NCI-H1092 (cell line): ENCODE results near the gene SCUBE2.
"Not testable (repeated sequence)": the region's sequence is repeated elsewhere in the genome, so short reads cannot be mapped to it uniquely, and the experiment has no call there.

ENCODE experiments used
- DNase-seq: peaks from one replicate; lab custom pipeline; 2025; lab: John Stamatoyannopoulos, UW

Gene SCUBE2

DNA sequence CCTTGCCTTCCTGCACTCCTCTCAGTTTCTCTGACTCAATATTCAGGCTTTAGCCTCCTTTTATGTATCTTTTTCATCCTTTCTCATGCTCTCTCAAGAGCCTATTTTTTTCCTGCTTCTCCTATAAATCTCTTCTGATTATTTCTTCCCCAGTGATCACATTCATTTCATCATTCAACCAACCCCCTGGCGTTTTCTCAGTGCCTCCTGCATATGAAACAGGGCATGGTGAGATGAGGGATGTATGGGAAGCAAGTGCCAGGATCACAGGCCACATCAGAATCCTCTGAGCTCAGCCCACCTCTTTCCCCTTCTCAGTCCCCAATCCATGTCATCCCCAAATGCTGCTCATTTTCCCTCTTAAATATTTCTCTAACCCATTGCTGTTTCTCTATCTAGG is 48.9 kb downstream of the SCUBE2 start:
- DNase-seq = no peak

DNA sequence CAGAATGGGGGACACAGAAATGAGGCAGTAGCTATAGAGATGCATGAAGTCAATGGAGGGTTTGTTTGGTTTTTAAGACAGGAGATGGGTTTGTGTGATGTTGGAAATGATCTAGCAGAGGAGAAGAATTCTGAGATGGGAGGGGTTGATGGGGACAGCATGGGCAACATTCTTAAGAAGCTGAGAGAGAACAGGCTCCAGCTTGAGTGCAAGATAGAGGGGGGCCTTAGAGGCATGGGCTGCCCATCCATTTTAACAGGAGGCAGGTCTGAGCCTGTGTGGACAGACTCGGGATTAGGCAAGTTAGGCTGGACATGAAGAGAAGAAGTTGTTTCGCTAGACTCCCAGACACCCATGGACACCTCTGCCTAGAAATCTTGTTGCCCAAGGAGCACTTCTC is 49.7 kb downstream of the SCUBE2 start:
- DNase-seq = no peak

- no peak for DNase-seq
These were observed 51.0 kb downstream of the SCUBE2 start for GRCh38 chr11:9040410-9040809.

DNA sequence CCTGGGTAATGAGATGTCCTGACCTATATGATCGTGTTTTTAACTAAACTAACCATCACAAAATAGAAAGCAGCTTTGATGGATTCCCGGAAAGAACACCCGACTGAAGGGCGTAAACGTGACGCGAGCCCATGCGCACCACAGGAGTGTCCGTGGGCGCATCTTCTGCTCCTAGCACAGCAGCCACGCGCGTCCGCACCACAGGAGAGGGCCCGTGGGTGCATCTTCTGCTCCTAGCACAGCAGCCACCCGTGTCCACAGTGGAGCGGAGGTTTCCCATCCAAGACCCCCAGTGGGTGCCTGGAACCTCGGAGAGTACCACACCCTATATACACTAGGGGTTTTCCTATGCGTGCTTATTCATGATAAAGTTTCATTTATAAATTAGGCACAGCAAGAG is 51.5 kb downstream of the SCUBE2 start:
- no peak for DNase-seq

DNA sequence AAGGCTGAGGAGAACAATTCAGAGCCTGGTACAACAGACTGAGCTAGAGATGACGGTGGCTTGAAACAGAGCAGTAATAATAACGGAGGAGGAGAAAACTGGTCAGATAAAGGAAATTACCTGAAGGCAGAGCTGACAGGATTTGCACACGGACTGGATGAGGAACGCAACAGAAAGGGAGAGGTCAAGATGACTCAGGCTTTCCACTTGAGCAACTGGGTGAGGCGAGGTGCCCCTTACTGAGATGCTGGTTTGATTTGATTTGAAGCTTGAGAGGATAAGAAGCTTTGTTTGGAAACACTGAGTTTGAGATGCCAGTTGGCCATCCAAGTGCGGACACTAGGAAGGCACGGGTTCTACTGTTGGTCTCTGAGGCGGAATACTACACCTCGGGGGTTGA is 52.2 kb downstream of the SCUBE2 start:
- no peak for DNase-seq

DNA sequence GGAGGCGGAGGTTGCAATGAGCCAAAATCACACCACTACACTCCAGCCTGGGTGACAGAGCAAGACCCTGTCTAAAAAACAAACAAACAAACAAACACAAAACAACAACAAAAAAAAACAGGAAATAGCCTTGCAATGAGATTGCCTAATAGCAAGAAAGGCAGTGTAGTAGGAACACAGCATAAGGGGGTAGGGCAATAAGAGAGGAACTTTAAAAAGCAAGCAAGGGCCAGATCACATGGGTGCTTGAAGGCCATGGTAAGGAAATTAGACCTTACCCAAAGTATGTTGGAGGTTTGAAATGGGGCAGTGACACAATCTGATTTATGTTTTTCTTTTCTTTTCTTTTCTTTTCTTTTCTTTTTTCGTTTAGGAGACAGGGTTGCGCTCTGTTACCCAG is 52.9 kb downstream of the SCUBE2 start:
- no peak for DNase-seq

- no peak for DNase-seq
These were observed 53.4 kb downstream of the SCUBE2 start for GRCh38 chr11:9037963-9038362.

GRCh38 chr11:9037046-9037780 is 54.2 kb downstream of the SCUBE2 start:
- no peak for DNase-seq

- DNase-seq = peak; percentile 9
These were observed 60.8 kb downstream of the SCUBE2 start for GRCh38 chr11:9030601-9031000.

DNA sequence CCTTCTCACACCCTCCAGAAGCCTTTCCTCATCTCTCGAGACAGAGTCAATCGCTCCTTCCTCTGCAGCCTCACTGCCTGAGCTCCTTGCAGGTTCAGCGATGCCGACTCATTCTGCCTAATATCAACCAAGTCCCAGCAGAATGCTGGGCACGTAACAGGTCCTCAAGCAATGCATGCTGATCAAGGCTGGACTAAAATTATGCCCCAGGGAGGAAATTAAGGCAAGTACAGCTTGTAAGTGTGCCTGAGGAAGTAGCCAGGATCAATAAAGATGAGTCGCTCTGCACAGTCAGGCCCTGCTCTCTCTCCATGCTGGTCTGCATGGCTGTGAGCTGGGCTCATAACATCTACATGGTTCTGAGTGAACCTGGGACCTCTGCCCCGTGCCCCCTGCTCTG is 62.0 kb downstream of the SCUBE2 start:
- DNase-seq = no peak

DNA sequence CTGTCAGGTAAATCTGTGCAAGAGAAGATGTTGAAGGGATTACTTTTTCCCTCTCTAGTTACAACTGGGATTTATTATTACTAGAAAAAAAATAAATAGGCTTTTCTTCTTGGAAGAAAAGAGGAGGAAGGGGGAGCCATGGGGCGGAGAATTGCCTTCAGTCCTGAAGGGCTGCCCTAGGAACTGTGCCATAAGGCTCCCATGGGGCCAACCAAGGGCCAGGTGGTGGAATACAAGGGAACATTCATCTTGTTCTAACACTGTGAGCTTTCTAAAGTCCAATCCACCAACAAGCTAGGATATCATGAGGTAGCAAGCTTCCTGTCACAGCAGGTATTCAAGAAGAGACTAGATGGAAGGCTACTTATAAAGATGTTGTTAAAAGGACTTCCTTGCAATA is 62.8 kb downstream of the SCUBE2 start:
- DNase-seq = no peak

DNA sequence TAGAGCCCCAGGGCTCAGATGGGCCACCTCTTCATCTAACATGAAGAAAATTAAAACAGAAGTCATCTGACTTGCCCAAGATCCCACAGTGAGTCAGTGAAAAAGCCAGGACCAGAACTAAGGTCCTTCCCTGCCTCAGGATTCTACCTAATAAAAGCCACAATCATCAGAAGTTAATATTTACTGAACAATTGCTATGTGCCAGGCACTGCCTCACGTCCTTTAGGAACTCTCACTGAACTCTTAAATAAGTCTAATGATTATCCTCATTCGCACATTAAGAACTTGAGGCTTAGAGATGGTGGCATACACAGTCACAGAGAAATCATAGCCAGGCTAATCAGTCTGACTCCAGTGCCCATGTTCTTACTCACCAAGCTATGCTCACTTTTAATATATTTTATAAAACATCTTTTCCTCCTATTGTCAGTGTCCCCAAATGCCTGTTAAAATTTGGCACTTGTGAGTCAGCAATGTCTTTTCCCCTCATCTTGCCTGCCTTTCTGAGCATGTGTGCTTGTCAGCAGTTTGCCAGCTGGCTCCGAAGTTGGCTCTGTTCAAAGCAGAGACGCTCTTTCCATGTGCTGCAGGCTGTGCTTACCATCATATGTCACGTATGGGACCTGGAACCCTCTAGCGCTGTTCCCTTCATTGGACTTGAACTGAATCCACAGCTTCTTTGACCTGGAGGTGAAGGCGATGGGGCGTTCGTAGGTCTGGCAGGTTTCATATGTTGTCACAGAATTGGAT is 66.1 kb downstream of the SCUBE2 start:
- DNase-seq = no peak

GRCh38 chr11:9022961-9023680 is 68.3 kb downstream of the SCUBE2 start:
- no peak for DNase-seq

- no peak for DNase-seq
These were observed 70.5 kb downstream of the SCUBE2 start for GRCh38 chr11:9020916-9021315.

GRCh38 chr11:9019861-9020260 is 71.5 kb downstream of the SCUBE2 start:
- DNase-seq = no peak

DNA sequence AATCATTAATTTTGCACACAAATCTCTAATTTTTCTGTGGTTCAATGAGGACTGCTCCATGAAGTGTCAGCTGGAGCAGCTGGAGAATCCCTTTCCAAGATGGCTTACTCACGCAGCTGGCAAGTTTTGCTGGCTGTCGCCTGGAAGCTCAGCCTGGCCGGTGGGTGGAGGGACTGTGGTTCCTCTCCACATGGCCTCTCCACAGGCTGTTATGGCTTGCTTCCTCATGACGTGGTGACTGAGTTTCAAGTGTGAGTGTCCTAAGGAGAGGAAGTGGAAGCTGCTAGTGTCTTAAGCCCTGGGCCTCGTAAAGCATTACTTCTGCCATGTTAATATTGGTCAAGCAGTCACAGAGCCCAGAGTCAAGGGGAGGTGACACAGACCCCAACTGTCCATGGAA is 73.6 kb downstream of the SCUBE2 start:
- DNase-seq = no peak

GRCh38 chr11:9016916-9017642 is 74.3 kb downstream of the SCUBE2 start:
- DNase-seq = no peak

- peak; percentile 49 for DNase-seq
These were observed 75.7 kb downstream of the SCUBE2 start for GRCh38 chr11:9015677-9016076.

DNA sequence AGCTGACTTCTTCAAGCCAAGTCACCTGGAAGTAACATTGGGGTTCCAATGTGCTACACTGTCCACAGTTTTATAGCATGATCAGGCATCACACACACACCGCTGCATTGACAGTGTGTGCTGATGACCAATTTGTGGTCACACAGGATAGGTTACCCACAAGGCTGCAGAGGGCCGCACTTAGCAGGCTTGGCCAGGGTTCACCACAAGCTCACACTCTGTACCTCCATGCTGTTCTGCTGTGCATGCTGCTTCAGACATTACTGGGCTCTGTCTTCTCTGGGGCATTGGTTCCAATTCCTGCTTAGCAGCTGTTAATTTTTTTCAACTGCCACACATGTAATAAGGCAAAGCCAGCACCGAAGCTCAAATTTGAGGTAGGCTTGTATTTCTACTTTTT is 76.6 kb downstream of the SCUBE2 start:
- DNase-seq = no peak

GRCh38 chr11:9013373-9013772 is 78.0 kb downstream of the SCUBE2 start:
- no peak for DNase-seq

DNA sequence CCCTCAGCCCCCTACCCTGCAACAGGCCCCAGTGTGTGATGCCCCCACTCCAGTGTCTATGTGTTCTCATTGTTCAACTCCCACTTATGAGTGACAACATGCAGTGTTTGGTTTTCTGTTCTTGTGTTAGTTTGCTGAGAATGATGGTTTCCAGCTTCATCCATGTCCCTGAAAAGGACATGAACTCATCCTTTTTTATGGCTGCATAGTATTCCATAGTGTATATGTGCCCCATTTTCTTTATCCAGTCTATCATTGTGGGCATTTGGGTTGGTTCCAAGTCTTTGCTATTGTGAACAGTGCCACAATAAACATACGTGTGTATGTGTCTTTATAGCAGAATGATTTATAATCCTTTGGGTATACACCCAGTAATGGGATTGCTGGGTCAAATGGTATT is 81.9 kb downstream of the SCUBE2 start:
- DNase-seq = not testable (repeated sequence)

DNA sequence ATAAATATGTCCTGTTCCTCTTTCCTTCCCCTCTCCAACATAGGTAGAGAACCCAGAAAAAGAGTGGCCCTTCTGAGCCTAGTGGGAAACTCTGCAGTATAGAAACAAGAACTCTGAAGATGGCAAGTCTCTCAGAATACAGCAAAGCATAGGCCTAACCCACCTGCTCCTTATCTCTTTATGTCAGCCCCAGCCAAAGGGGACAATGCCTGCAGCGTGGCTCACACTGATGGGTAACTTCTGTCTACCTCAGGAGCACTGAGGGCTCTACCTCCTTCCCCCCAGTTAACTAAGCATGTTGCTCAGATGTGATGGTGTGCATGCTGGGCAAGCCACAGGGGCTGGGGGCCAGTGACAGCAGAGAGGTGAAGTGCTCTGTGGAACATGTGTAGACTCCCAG is 82.7 kb downstream of the SCUBE2 start:
- DNase-seq = no peak
